ENCODE results near the gene PLOD3. TPM values are rescaled to one million over a fixed set of nuclear protein-coding genes. Genes with fewer than 3 reads are reported as not detected.

Gene PLOD3
- total and polyA plus RNA-seq, 2 of the 8 experiments (the other 6 are each of a cell fraction or from before 2014, with no cell fraction given), result 28.4 to 47.2 TPM

DNA sequence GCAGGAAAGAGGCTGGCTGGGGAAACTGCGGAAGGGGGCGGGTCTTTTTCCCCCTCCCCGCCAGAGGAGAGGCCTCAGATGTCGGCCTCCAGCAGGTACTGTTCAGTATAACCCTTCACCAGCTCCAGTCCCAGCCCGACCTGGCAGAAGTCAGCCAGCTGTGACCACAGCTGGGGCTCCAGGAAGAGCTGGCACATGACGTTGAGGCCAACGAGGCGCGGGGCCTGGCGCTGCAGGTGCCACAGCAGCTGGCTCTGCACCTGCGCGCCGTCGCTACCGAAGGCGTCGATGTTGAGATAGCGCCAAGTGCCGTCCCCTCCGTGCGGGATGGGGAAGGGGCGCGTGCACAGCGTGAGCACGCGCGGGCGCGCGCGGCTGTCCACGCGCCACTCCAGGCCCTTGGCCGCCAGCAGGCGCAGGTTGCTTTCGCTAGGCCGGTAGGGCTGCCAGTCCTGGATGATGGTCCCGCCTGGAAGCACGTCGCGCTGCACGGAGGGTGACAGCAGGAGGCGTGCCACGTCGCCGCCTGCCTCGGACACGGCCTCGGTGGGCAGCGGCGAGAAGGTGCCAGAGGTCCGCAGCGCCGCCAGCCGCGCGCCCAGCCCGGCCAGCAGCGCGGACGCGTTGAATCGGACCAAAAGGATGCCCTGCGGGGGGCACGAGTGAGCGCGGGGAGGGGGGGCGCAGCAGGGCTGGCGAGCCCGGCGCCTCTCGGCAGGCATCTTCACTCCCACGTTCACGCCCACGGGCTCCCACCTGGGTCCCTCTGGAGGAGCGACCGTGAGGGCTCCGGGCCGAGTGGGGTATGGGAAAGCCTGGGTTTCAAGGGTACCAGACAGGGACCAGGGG is 45.2 kb downstream of the PLOD3 start:
- ChIA-PET POLR2A (ENCODE audit: partially characterized antibody) (interaction anchor here (0.9 to 2.2 kb wide), 8 partner anchors 10 to 77 kb away, joined by 3 to 10 read pairs (median 4); no protein-coding TSS in a partner anchor), CTCF (ENCODE audit: partially characterized antibody) (interaction anchor here (0.9 to 6.0 kb wide), 17 partner anchors 8 to 588 kb away, joined by 3 to 90 read pairs (median 7); partner anchors contain the start of genes FIS1 and NAT16)
- Histone ChIP-seq H2AFZ (ENCODE audit: low read length) (no peak overlapping the region), H4K91ac (replicated peaks; ENCODE audit: insufficient read length, low read length) (no peak overlapping the region), H3K18ac (ENCODE audit: extremely low read depth, low read length) (no peak overlapping the region), H3K36me3 (ENCODE audit: control insufficient read depth in 2 of 4, insufficient read depth in 4 of 4, low read length in 3 of 4) (no peaks in the 10 kb centered on the region), H4K5ac (ENCODE audit: insufficient read length, low read depth, low read length) (no peak overlapping the region), H3K79me1 (ENCODE audit: low read depth, low read length) (no peaks in the 10 kb centered on the region), H3K14ac (ENCODE audit: insufficient read length) (no peak overlapping the region), H4K8ac (ENCODE audit: extremely low read depth, insufficient read depth, low read length) (no peak overlapping the region), H3K27me3 (replicated peaks in 1 of 4; ENCODE audit: control insufficient read depth in 3 of 4, extremely low read depth in 1 of 4, insufficient read depth in 3 of 4, low read length in 3 of 4) (peaks cover 58 to 98% (median 89%) of the 10 kb centered on the region in 4 experiments), H3K4me2 (ENCODE audit: insufficient read depth in 1 of 2, low read depth in 2 of 2, low read length in 2 of 2) (peak overlapping the region; percentile 44 to 95), H3K9me3 (ENCODE audit: insufficient read depth in 2 of 2, low read depth in 1 of 2, low read length in 1 of 2) (no peaks in the 10 kb centered on the region), H4K20me1 (replicated peaks in 1 of 2; ENCODE audit: control insufficient read depth in 1 of 2, insufficient read depth in 2 of 2, low read length in 2 of 2) (peaks cover 0 to 9% of the 10 kb centered on the region in 2 experiments), H3K23ac (ENCODE audit: insufficient read length) (no peak overlapping the region), H3K23me2 (ENCODE audit: low read depth, low read length) (peaks cover 24% of the 10 kb centered on the region), H2BK15ac (ENCODE audit: low read length) (peak overlapping the region; percentile 61; the same call in 1 of the 2 replicates), H3K4ac (replicated peaks; ENCODE audit: insufficient read length, low read depth, low read length) (no peak overlapping the region), H2AK5ac (ENCODE audit: low read depth, low read length) (no peak overlapping the region; the same call in 1 of the 2 replicates), H3K4me1 (replicated peaks in 1 of 4; ENCODE audit: control insufficient read depth in 3 of 4, insufficient read depth in 4 of 4, low read length in 3 of 4) (peaks cover 11 to 61% (median 44%) of the 10 kb centered on the region in 4 experiments), H3K56ac (replicated peaks; ENCODE audit: insufficient read length, low read depth, low read length) (no peak overlapping the region), H2BK120ac (replicated peaks; ENCODE audit: low read depth, low read length) (no peak overlapping the region), H3K9ac (replicated peaks in 1 of 4; ENCODE audit: extremely low read depth in 1 of 4, low read depth in 3 of 4, low read length in 3 of 4) (no peak overlapping the region), H2BK12ac (ENCODE audit: low read depth, low read length) (peak overlapping the region; percentile 55; the same call in 1 of the 2 replicates), H3K79me2 (ENCODE audit: control insufficient read depth in 1 of 2, insufficient read depth in 2 of 2, low read length in 2 of 2) (no peaks in the 10 kb centered on the region), H2BK20ac (ENCODE audit: low read length) (no peak overlapping the region; the same call in 1 of the 2 replicates), H2BK5ac (ENCODE audit: low read depth, low read length) (peak overlapping the region; percentile 74; the same call in 1 of the 2 replicates), H3K27ac (ENCODE audit: low read depth, low read length) (no peak overlapping the region), H3K4me3 (ENCODE audit: extremely low read depth in 1 of 4, insufficient read depth in 2 of 4, low read depth in 3 of 4, low read length in 4 of 4) (peak overlapping the region; percentile 1 to 68 (median 29); a peak in 7 of 8 replicates)
- 2% methylated on average over 53 of the region's 79 CpGs; no CpG with 5 or more reads in 1 of the 2 experiments for WGBS, 2 experiments (ENCODE audit: extremely low coverage in 1 of 2, insufficient coverage in 1 of 2, insufficient read length in 1 of 2, insufficient replicate concordance in 2 of 2, low coverage in 1 of 2, low lambda C conversion rate in 2 of 2, missing lambda C conversion rate in 1 of 2)
- no peak for FAIRE-seq
- peak in 1 of 2 experiments; percentile 77 for DNase-seq (ENCODE audit: low read depth in 1 of 2, low spot score in 2 of 2)
- TF ChIP-seq SP2 (IDR thresholded peaks at IDR 0.05; ENCODE audit: low read length) (no peak), EGR1 (IDR thresholded peaks at IDR 0.05; ENCODE audit: borderline replicate concordance, low read depth, low read length) (0 out of 2 replicates have a peak, but pooled peaks have one; percentile 46), RBBP5 (IDR thresholded peaks at IDR 0.05; ENCODE audit: borderline replicate concordance, low read depth, low read length) (no peak), TCF12 (IDR thresholded peaks at IDR 0.05; ENCODE audit: low read depth, low read length) (peak; percentile 63; the same call in 1 of the 2 replicates), POLR2AphosphoS5 (IDR thresholded peaks at IDR 0.05; ENCODE audit: low read depth, low read length) (no peak), ASH2L (IDR thresholded peaks at IDR 0.05; ENCODE audit: low read length) (peak; percentile 20), TAF1 (IDR thresholded peaks at IDR 0.05; ENCODE audit: low read depth, low read length) (no peak), CREB1 (IDR thresholded peaks at IDR 0.05) (peak; percentile 56; the same call in 1 of the 2 replicates)
- TF ChIP-seq, protein P1, sequence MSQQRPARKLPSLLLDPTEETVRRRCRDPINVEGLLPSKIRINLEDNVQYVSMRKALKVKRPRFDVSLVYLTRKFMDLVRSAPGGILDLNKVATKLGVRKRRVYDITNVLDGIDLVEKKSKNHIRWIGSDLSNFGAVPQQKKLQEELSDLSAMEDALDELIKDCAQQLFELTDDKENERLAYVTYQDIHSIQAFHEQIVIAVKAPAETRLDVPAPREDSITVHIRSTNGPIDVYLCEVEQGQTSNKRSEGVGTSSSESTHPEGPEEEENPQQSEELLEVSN (IDR thresholded peaks at IDR 0.05), result peak; percentile 74
